Left ventricle myocardium inferior (tissue), 1 donor: ENCODE results near the gene SLC10A7. TPM values are rescaled to one million over a fixed set of nuclear protein-coding genes. Genes with fewer than 3 reads are reported as not detected.

ENCODE experiments used
- DNase-seq: peaks from one replicate; pipeline ENCODE4 v3.0.0-alpha.2; 2020
- H3K27ac ChIP-seq: fragments of 200-600 bp; replicated peaks from 2 replicates; pipeline ENCODE4 v1.8.0; 2021
- H3K27me3 ChIP-seq: fragments of 200-600 bp; 2 replicates; pipeline ENCODE4 v1.8.0; 2021; ENCODE audit warnings: low read depth
- H3K36me3 ChIP-seq: fragments of 200-600 bp; 2 replicates; pipeline ENCODE4 v1.8.0; 2021
- H3K4me1 ChIP-seq: fragments of 200-600 bp; 2 replicates; pipeline ENCODE4 v1.8.0; 2021
- H3K4me3 ChIP-seq: fragments of 200-600 bp; 2 replicates; pipeline ENCODE4 v1.8.0; 2021; ENCODE audit warnings: mild to moderate bottlenecking, moderate library complexity
- H3K9me3 ChIP-seq: fragments of 200-600 bp; replicated peaks from 2 replicates; pipeline ENCODE4 v1.8.0; 2021
- intact Hi-C: fragments of 100-400 bp; cut with micrococcal nuclease; formaldehyde crosslinking; loops from one replicate; pipeline ENCODE4 v1.11.0; 2022
- total RNA-seq: library from RNA; stranded (reverse); fragmentation: NEBNext Ultra II Directional; extraction: Animal tissue kit (Norgen Biotek cat#: 25700); gene quantifications from one replicate; pipeline ENCODE4 v1.2.1, GENCODE V29; 2021
- TF ChIP-seq, protein P1 (sequence below): fragments of 200-600 bp; IDR thresholded peaks from 2 replicates; pipeline ENCODE4 v1.8.0; 2021; ENCODE audit warnings: antibody characterized with exemption, mild to moderate bottlenecking, borderline replicate concordance
- donor health status: DM: no; HTN: yes; CAD: no; lungs with severe emphysema.

The SLC10A7 gene
- total RNA-seq, 1 donor from 2014 or later = 4.3 TPM

- Histone ChIP-seq H3K27me3 (peaks cover 9% of the 10 kb centered on the region), H3K9me3 (peaks cover 18% of the 10 kb centered on the region), H3K4me1 (no peaks in the 10 kb centered on the region), H3K4me3 (no peak overlapping the region), H3K27ac (no peak overlapping the region), H3K36me3 (no peaks in the 10 kb centered on the region)
- TF ChIP-seq, protein P1, sequence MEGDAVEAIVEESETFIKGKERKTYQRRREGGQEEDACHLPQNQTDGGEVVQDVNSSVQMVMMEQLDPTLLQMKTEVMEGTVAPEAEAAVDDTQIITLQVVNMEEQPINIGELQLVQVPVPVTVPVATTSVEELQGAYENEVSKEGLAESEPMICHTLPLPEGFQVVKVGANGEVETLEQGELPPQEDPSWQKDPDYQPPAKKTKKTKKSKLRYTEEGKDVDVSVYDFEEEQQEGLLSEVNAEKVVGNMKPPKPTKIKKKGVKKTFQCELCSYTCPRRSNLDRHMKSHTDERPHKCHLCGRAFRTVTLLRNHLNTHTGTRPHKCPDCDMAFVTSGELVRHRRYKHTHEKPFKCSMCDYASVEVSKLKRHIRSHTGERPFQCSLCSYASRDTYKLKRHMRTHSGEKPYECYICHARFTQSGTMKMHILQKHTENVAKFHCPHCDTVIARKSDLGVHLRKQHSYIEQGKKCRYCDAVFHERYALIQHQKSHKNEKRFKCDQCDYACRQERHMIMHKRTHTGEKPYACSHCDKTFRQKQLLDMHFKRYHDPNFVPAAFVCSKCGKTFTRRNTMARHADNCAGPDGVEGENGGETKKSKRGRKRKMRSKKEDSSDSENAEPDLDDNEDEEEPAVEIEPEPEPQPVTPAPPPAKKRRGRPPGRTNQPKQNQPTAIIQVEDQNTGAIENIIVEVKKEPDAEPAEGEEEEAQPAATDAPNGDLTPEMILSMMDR = no peak
- intact Hi-C loops = no loop called here
- DNase-seq = no peak
These were observed 23.4 kb upstream of the SLC10A7 start for GRCh38 chr4:146545102-146545501.

DNA sequence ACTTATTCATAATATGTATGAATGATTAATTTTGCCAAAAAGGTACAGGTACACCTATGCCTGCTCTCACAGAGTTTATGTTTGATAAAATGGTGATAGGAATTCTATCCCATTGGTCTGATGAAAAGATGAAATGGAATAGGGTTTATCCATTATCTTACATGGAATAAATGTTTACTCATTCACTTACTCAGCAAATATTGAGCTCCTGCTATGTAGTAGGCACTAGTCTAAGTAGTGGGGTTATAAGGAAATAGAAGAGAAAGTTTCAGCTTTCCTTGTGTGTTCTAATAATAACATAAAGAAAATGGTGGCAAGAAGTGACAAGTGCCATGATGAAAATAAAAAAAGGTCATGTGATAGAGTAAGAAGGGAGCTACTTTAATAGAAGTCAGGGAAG is 12.4 kb upstream of the SLC10A7 start:
- no peak overlapping the region for H3K4me3 ChIP-seq
- H3K4me1 ChIP-seq = no peaks in the 10 kb centered on the region
- intact Hi-C loops = no loop called here

DNA sequence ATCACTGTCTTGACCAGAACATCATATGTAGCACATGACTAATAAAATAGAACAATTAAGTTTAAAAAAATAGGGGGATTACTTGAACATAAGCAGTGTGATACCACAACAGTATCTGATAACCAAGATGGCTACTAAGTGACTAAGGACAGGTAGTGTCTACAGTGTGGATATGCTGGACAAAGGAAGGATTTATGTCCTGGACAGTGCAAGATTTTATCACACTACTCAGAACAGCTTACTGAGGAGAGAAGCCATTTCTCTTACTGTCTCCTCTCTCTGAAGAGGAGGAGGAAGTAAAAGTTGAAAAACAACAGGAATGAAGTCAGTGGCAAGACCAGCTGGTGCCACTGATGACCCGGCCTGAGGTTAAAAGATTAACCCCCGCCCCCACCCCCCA is 4.0 kb upstream of the SLC10A7 start:
- no peaks in the 10 kb centered on the region for H3K27me3 ChIP-seq
- intact Hi-C loops = no loop called here
- H3K27ac ChIP-seq = no peak overlapping the region
- no peaks in the 10 kb centered on the region for H3K9me3 ChIP-seq
- H3K36me3 ChIP-seq = no peaks in the 10 kb centered on the region
- DNase-seq = no peak
- H3K4me3 ChIP-seq = no peak overlapping the region
- TF ChIP-seq, protein P1 = no peak
- H3K4me1 ChIP-seq = peaks cover 25% of the 10 kb centered on the region

More for the DNA sequence above, 12.4 kb upstream of the SLC10A7 start:
- H3K9me3 ChIP-seq = peaks cover 27% of the 10 kb centered on the region
- H3K27me3 ChIP-seq = no peaks in the 10 kb centered on the region
- TF ChIP-seq, protein P1 = no peak
- no peak for DNase-seq
- H3K27ac ChIP-seq = no peak overlapping the region
- H3K36me3 ChIP-seq = no peaks in the 10 kb centered on the region

- H3K27ac ChIP-seq = no peak overlapping the region
- intact Hi-C loops = no loop called here
- H3K4me1 ChIP-seq = peaks cover 36% of the 10 kb centered on the region
- no peak for DNase-seq
- no peaks in the 10 kb centered on the region for H3K9me3 ChIP-seq
- TF ChIP-seq, protein P1 = no peak
- no peaks in the 10 kb centered on the region for H3K36me3 ChIP-seq
- H3K4me3 ChIP-seq = no peak overlapping the region
- H3K27me3 ChIP-seq = no peaks in the 10 kb centered on the region
These were observed 2.9 kb upstream of the SLC10A7 start for GRCh38 chr4:146524663-146525062.

- intact Hi-C loops = no loop called here
- Histone ChIP-seq H3K27ac (peak overlapping the region; percentile 84), H3K27me3 (no peaks in the 10 kb centered on the region), H3K36me3 (no peaks in the 10 kb centered on the region), H3K4me1 (peaks cover 41% of the 10 kb centered on the region), H3K4me3 (peak overlapping the region; percentile 79), H3K9me3 (no peaks in the 10 kb centered on the region)
- DNase-seq = no peak
- TF ChIP-seq, protein P1 = no peak
These were observed 1.1 kb upstream of the SLC10A7 start for GRCh38 chr4:146522869-146523205.
